Uterus (tissue), 2 donors: ENCODE data around the gene CMTM1.

Experiments used
- POLR2A ChIP-seq, 2 donors: fragments of 450-650 bp; IDR thresholded peaks; one replicate each; pipeline ENCODE4 v1.6.1; 2016; ENCODE audit warnings: antibody characterized with exemption in 2 of 2, mild to moderate bottlenecking in 1 of 2, moderate library complexity in 1 of 2
- TF ChIP-seq, protein P1 (sequence below), 4 experiments: fragments of 200-600 bp in 2 of 4; fragments of 450-650 bp in 2 of 4; sonication (generic) in 2 of 4; IDR thresholded peaks; one replicate each; pipeline ENCODE4 v1.5.1; 2016 to 2019; ENCODE audit warnings: antibody characterized with exemption in 4 of 4, mild to moderate bottlenecking in 2 of 4, moderate library complexity in 1 of 4

DNA sequence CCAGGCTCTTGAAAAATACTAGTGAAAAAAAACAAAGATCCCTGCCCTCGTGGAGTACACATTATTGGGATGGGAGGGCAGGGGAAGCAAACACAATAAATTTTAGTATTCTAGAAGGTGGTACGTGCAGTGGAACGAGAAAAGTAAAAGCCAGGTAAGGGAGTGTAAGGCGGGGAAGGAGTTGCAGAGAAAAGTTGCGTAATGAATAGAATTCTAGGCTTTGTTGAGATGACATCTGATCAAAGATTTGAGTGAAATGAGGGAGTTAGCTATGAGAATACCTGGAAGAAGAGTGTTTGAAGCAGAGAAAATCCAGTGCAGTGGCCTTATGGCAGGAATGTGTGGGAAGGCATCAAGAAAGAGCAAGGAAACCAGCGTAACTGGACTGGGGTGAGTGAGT lies 11.7 kb upstream of the CMTM1 start:
- TF ChIP-seq POLR2A (IDR thresholded peaks at IDR 0.05), result no peak
- TF ChIP-seq, protein P1, sequence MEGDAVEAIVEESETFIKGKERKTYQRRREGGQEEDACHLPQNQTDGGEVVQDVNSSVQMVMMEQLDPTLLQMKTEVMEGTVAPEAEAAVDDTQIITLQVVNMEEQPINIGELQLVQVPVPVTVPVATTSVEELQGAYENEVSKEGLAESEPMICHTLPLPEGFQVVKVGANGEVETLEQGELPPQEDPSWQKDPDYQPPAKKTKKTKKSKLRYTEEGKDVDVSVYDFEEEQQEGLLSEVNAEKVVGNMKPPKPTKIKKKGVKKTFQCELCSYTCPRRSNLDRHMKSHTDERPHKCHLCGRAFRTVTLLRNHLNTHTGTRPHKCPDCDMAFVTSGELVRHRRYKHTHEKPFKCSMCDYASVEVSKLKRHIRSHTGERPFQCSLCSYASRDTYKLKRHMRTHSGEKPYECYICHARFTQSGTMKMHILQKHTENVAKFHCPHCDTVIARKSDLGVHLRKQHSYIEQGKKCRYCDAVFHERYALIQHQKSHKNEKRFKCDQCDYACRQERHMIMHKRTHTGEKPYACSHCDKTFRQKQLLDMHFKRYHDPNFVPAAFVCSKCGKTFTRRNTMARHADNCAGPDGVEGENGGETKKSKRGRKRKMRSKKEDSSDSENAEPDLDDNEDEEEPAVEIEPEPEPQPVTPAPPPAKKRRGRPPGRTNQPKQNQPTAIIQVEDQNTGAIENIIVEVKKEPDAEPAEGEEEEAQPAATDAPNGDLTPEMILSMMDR (IDR thresholded peaks at IDR 0.05), result no peak
